Activated T-cell treated with anti-CD3 and anti-CD28 coated beads, Interleukin-2, amount 50 U/mL, for 24 hours (primary cell): Measurements from ENCODE around the gene KIFAP3.

Source experiments
- DNase-seq: peaks from one replicate; pipeline ENCODE4 v3.0.0-alpha.2; 2020
- H3K27ac Mint-ChIP-seq: 2 replicates; pipeline ENCODE4 v1.8.0; 2020; ENCODE audit warnings: mild to moderate bottlenecking, mixed read lengths
- H3K27me3 Mint-ChIP-seq: 2 replicates; pipeline ENCODE4 v1.8.0; 2020; ENCODE audit warnings: mixed read lengths
- H3K36me3 Mint-ChIP-seq: 2 replicates; pipeline ENCODE4 v1.8.0; 2020; ENCODE audit warnings: low read depth, mixed read lengths
- H3K4me1 Mint-ChIP-seq: 2 replicates; pipeline ENCODE4 v1.8.0; 2020; ENCODE audit warnings: low read depth, mixed read lengths
- H3K4me3 Mint-ChIP-seq: 2 replicates; pipeline ENCODE4 v1.8.0; 2020; ENCODE audit warnings: mild to moderate bottlenecking, moderate library complexity, mixed read lengths
- H3K9me3 Mint-ChIP-seq: 2 replicates; pipeline ENCODE4 v1.8.0; 2020; ENCODE audit warnings: mixed read lengths

The KIFAP3 gene

DNA sequence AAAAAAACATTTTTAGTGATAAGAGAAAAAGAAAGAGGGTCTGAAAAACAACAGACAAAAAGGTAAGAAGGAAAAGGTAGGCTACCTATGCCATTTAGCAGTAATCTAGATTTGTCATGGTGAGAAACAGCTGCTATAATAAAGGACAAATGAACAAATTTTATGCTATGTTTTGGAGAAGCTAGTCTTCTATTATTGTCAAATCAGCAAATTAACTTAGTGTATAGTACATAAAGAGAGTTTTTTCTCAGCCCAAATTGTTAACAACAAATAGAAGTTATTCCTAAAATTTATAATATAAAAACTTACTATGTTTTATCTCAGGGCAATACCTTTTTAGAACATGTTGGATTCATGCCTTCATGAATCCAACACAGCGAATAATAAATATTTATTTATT is 88.7 kb downstream of the KIFAP3 start:
- H3K36me3 Mint-ChIP-seq, result peaks cover 23% of the 10 kb centered on the region
- no peaks in the 10 kb centered on the region for H3K9me3 Mint-ChIP-seq
- no peaks in the 10 kb centered on the region for H3K4me1 Mint-ChIP-seq
- no peak overlapping the region for H3K27ac Mint-ChIP-seq
- no peaks in the 10 kb centered on the region for H3K27me3 Mint-ChIP-seq
- no peak overlapping the region for H3K4me3 Mint-ChIP-seq
- no peak for DNase-seq

DNA sequence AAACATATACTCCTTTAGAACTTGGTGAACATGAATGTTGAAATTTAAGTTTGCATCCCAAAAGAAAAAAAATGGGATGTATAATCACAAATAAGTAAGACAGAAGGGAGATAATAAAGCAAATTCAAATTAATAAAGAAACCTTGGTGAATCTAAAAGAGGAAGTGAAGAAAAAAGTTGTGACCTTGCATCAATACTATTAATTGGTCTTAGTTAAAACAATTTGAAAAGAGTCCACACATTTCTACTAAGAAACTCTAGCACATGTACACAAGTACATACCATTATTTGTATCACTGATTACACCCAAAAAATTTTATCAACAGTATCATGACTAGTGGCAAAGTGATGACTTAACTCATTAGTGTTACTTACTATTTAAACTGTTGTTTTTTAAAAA is 100.4 kb downstream of the KIFAP3 start:
- no peaks in the 10 kb centered on the region for H3K27me3 Mint-ChIP-seq
- H3K9me3 Mint-ChIP-seq, result no peaks in the 10 kb centered on the region
- H3K4me1 Mint-ChIP-seq, result no peaks in the 10 kb centered on the region
- peaks cover 10% of the 10 kb centered on the region for H3K36me3 Mint-ChIP-seq
- DNase-seq, result no peak
- no peak overlapping the region for H3K4me3 Mint-ChIP-seq
- no peak overlapping the region for H3K27ac Mint-ChIP-seq

DNA sequence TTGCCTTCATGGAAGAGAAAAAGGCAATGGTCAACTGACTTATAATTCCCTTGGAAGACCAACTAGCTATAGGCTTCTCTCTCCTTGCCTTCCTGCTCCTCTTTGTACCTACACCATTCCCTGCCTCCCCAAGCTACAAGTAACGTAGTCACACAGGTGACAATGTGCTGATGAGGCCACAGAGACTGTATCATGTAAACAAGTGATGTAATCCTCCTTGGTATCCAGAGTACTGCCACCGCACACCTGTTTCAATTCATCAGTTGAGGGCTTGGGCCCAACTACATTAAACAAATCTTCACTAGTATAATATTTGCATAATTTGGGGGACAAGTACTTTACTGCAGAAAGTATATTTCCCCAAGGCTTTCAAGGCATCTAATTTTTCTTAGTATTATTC is 104.4 kb downstream of the KIFAP3 start:
- no peak for DNase-seq
- H3K27ac Mint-ChIP-seq, result no peak overlapping the region

DNA sequence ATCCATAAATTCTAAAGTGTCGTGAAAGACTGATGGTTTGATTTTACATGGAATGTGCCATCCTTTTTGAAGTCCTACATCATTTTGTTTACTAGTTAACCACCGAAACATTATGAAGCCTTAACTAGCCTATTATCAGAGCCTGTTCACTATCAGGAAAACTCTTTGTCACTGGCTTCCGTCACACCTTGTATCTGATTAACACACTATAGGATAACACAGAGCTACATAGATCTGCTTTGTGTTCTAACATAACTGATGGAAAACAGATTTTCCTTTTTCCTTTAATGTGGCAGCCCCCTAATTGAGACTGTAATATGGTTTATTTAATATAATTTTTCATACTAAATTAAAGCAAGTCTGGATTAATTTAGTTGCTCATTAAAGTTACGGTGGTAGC is 106.3 kb downstream of the KIFAP3 start:
- DNase-seq, result no peak
- Mint-ChIP-seq H3K4me1 (no peaks in the 10 kb centered on the region), H3K9me3 (no peaks in the 10 kb centered on the region), H3K27me3 (no peaks in the 10 kb centered on the region), H3K36me3 (peaks cover 2% of the 10 kb centered on the region), H3K27ac (no peak overlapping the region), H3K4me3 (no peak overlapping the region)

More for the DNA sequence above, 104.4 kb downstream of the KIFAP3 start:
- Mint-ChIP-seq H3K27me3 (no peaks in the 10 kb centered on the region), H3K36me3 (peaks cover 2% of the 10 kb centered on the region), H3K4me1 (no peaks in the 10 kb centered on the region), H3K4me3 (no peak overlapping the region), H3K9me3 (no peaks in the 10 kb centered on the region)

DNA sequence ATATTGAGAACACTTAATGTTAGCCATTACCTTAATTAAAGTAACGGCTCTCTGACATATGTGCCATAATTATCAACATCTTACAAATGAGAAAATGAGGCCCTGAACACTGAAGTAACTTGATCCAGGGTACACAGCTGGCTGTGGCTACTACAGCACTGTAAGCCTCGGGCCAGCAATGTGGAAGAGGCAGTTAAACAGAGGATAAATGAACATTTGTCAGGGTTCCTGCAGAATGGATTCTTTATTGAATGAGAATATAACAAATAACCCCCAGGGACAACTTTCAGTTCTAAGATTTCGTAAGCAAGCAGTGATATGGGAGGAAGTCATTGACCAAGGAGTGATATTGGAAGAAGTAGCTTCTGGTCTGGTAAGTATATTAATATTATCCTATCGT is 110.3 kb downstream of the KIFAP3 start:
- Mint-ChIP-seq H3K27ac (no peak overlapping the region), H3K4me3 (no peak overlapping the region), H3K27me3 (no peaks in the 10 kb centered on the region), H3K36me3 (peaks cover 8% of the 10 kb centered on the region), H3K4me1 (no peaks in the 10 kb centered on the region), H3K9me3 (no peaks in the 10 kb centered on the region)
- no peak for DNase-seq

DNA sequence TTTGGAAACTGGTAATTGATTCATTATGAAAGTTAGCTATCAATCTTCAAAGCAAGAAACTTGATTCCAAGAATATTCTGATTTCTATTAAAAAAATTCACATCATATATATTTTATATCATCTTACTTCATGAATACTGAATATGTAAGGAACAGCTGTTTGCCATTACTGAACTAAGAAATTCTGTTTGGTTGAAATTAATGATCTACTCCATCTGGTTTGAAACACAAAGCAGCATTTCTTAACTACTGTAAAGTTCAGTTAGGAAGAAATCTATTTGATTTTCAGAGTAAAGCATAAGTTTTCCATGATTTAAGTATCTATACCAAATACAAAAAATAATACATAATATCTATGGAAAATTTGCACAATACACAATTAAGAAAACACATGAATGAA is 114.8 kb downstream of the KIFAP3 start:
- Mint-ChIP-seq H3K9me3 (no peaks in the 10 kb centered on the region), H3K27me3 (no peaks in the 10 kb centered on the region), H3K36me3 (peaks cover 8% of the 10 kb centered on the region), H3K27ac (no peak overlapping the region), H3K4me3 (no peak overlapping the region), H3K4me1 (no peaks in the 10 kb centered on the region)
- DNase-seq, result no peak

DNA sequence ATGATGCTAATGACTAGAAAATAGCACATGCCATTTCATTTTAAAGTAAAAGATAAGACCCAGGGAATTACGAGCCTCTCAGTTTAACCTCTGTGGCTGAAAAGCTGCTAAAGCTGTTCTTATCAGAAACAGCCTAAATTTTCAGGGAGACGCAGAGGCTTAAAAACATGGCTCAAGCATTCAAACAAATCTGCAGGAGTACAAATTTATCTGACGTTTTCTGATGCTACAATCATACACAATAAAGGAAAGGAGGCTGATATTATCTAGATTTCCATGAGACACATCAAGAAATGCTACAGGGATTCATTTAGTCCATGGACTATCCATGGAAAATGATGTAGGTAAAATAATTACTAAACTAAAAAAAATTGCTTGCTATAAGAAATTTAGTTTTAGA is 115.5 kb downstream of the KIFAP3 start:
- peaks cover 11% of the 10 kb centered on the region for H3K36me3 Mint-ChIP-seq
- no peak overlapping the region for H3K4me3 Mint-ChIP-seq
- no peak overlapping the region for H3K27ac Mint-ChIP-seq
- no peak for DNase-seq
- H3K4me1 Mint-ChIP-seq, result no peaks in the 10 kb centered on the region
- H3K27me3 Mint-ChIP-seq, result no peaks in the 10 kb centered on the region
- H3K9me3 Mint-ChIP-seq, result no peaks in the 10 kb centered on the region

DNA sequence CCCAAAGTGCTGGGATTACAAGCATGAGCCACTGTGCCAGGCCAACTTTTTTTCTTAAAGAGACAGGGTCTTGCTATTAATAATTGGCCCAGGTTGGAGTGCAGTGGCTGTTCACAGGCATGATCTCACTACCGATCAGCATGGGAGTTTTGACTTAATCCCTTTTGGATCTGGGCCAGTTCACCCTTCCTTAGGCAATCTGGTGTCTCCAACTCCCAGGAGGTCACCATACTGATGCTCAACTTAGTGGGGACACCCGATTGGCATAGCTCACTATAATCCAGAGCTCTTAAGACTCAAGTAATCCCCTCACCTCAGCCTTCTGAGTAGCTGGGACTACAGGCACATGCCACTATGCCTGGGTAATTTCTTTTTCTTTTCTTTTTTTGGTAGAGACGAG is 116.6 kb downstream of the KIFAP3 start:
- Mint-ChIP-seq H3K27me3 (no peaks in the 10 kb centered on the region), H3K4me3 (no peak overlapping the region), H3K9me3 (no peaks in the 10 kb centered on the region), H3K36me3 (peaks cover 17% of the 10 kb centered on the region), H3K27ac (no peak overlapping the region), H3K4me1 (no peaks in the 10 kb centered on the region)
- DNase-seq, result no peak

DNA sequence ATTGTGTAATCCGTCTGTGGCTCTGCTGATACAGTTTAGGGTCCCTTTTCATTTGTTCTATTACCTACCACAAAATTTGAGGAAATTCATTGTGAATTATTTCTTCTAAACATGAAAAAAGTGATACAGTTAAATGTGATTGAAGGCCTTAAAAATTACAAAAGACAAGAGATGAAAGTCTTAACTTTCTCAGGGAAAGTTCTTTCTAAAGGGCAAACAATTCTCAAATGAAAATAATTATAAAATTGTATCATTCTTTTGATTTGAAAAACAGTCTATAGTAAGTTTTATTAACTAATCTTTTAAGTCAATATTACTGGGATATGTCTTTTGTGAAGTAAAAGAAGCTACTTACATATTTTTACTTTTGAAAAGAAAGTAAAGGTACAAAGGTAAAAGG is 123.4 kb downstream of the KIFAP3 start:
- Mint-ChIP-seq H3K4me1 (no peaks in the 10 kb centered on the region), H3K36me3 (peaks cover 12% of the 10 kb centered on the region), H3K4me3 (no peak overlapping the region), H3K27me3 (no peaks in the 10 kb centered on the region), H3K27ac (no peak overlapping the region), H3K9me3 (no peaks in the 10 kb centered on the region)
- no peak for DNase-seq

DNA sequence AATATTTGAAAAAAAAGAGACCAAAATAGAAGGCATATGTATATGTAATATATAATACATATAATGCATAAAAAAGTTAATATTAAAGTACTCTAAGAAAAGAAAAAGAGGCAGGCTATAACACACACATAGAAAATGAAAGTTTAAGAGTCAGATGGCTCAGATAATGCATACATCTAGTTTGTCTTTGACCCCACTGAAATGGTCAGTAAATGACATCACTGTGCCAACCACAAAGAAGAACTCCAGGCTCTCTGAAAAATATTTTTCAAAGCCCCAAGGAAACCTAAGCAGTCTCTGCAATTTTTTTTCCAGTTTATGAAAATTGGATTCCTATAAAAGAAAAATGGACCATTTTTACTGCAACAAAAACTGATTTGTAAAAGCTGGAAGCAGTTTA is 125.4 kb downstream of the KIFAP3 start:
- no peaks in the 10 kb centered on the region for H3K27me3 Mint-ChIP-seq
- H3K4me1 Mint-ChIP-seq, result no peaks in the 10 kb centered on the region
- H3K9me3 Mint-ChIP-seq, result no peaks in the 10 kb centered on the region
- no peak for DNase-seq
- no peak overlapping the region for H3K4me3 Mint-ChIP-seq
- no peak overlapping the region for H3K27ac Mint-ChIP-seq
- H3K36me3 Mint-ChIP-seq, result peaks cover 12% of the 10 kb centered on the region

DNA sequence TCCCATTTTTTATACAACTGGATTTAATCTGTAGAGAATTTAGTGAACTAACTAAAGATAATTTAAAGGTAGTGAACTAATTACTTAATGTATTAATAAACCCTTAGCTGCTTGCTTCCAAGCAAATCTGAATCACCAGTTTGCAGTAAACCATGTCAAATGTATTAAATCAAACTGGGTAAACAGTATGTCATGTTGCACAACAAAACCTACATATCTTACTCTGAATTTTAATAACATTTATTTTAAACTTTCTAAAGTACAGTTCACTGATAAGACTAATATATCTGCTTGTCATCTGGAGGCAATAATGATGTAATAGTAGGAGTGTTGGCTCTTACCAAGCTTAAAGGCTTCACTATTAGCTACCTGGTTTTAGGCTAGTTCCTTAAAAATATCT is 128.3 kb downstream of the KIFAP3 start:
- Mint-ChIP-seq H3K36me3 (peaks cover 2% of the 10 kb centered on the region), H3K27ac (no peak overlapping the region), H3K27me3 (no peaks in the 10 kb centered on the region), H3K4me3 (no peak overlapping the region), H3K9me3 (no peaks in the 10 kb centered on the region), H3K4me1 (no peaks in the 10 kb centered on the region)
- no peak for DNase-seq

DNA sequence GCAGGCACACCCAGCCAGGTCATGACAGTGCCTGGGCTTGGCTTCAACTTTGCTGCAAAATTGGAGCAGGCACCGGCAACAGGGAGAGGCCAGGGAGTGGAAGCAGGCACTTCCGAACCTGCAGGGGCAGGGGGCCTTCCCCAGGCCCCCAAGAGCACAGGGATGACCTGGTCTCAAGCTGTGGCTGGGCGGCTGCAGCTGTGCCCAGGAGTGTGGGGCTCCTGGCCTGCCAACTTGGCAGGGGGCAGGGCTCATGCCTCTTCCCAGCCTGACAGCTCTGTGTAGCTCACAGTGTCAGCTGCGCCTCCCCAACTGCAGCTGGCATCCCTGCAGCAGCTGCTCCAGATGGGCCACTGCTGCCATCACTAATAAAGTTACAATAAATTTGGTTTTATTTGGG is 129.3 kb downstream of the KIFAP3 start:
- DNase-seq, result no peak

DNA sequence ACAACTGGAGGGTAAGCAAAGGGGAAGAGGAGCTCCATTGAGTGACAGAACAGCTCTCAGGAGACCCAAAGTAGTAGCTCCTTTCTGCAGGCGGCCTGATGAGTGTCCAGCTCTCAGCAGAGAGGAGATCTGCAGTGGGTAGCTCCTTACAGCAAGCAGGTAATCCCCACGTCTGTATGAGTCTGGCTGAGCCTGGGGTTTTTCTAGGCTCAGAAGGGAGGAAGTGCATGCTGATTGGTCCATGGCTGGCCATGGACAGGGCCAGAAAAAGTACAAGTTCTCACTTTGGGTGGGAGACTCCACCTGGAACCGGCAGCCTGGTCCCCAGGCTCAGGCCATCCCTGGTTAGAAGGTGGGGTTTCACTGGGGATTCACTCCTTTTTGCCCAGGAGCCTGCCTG is 129.9 kb downstream of the KIFAP3 start:
- Mint-ChIP-seq H3K9me3 (no peaks in the 10 kb centered on the region), H3K27me3 (no peaks in the 10 kb centered on the region), H3K4me3 (no peak overlapping the region), H3K27ac (no peak overlapping the region), H3K4me1 (no peaks in the 10 kb centered on the region), H3K36me3 (peaks cover 2% of the 10 kb centered on the region)
- no peak for DNase-seq

More for the DNA sequence above, 129.3 kb downstream of the KIFAP3 start:
- H3K27me3 Mint-ChIP-seq, result no peaks in the 10 kb centered on the region
- H3K4me1 Mint-ChIP-seq, result no peaks in the 10 kb centered on the region
- no peaks in the 10 kb centered on the region for H3K9me3 Mint-ChIP-seq
- peaks cover 2% of the 10 kb centered on the region for H3K36me3 Mint-ChIP-seq
- H3K4me3 Mint-ChIP-seq, result no peak overlapping the region
- H3K27ac Mint-ChIP-seq, result no peak overlapping the region

DNA sequence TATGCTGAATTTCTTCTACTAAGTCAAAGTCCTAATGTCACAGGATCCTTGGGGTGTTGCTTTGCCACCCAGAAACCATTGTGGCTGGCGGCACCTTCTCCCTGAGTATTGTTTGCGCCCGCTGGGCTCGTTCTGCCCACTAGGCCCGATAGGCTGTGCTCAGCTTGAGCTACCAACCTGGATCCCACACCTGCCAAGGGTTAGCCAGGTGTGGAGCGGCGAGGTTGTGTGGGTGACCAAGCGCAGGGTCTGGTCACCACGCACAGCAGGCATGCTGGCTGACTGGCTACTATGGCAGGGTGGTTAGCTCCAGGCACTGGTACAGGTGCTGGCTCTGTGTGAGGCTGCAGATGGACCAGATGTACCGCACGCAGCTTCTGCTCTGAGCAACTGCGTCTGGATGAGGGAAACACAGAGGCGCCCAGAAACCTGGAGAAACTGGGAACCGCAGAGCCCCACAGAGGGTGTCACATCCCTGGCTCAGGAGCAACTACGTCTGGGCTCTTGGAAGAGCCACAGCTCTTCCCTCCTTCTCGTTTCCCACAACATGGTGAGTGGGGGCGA is 130.4 kb downstream of the KIFAP3 start:
- H3K4me3 Mint-ChIP-seq, result no peak overlapping the region
- peaks cover 2% of the 10 kb centered on the region for H3K36me3 Mint-ChIP-seq
- no peak overlapping the region for H3K27ac Mint-ChIP-seq
- H3K9me3 Mint-ChIP-seq, result no peaks in the 10 kb centered on the region
- no peaks in the 10 kb centered on the region for H3K27me3 Mint-ChIP-seq
- DNase-seq, result no peak
- H3K4me1 Mint-ChIP-seq, result no peaks in the 10 kb centered on the region

DNA sequence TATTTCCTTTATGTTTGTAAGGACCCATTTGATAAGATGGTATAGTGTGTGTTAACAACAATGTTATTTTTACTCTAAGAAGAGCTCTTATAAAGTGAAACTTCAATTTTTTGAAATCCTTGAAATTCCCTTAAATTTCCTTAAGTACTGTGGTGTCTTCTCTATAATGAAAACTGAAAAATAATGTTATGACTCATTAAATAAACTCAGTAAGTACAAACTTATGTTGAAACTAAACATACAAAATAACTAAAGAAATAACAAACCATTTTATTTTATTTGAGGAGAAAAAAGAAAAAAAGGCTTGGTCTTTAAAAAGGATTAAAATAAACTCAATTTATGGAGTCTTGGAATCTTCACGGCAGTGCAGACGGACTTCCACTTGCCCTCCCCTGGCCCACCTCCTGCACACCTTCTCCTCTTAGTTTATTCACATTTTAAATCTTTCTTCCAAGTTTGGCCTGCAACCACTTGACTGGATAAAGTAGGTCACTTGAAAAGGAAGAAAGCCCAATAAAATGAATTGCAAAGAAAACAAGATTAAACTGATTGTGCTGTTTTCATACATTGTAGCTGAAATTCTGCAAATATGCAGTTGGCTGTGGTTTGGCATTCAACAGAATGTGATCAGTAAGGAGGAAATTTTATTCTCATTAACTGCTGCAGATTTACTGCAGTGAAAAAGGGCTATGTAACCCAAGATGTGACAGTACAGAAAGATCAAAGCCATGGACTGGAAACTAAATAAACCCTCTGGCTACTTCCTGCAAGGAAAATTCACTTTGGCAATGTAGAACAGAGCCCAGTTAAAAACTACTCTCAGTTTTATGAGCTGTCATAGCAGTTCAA is 132.3 kb downstream of the KIFAP3 start:
- DNase-seq, result no peak
- no peaks in the 10 kb centered on the region for H3K4me1 Mint-ChIP-seq
- peaks cover 2% of the 10 kb centered on the region for H3K36me3 Mint-ChIP-seq

More for the DNA sequence above, 132.3 kb downstream of the KIFAP3 start:
- H3K9me3 Mint-ChIP-seq, result no peaks in the 10 kb centered on the region
- H3K4me3 Mint-ChIP-seq, result no peak overlapping the region
- H3K27ac Mint-ChIP-seq, result no peak overlapping the region
- no peaks in the 10 kb centered on the region for H3K27me3 Mint-ChIP-seq
